K562 (cell line): ENCODE data around the gene CD79A. TPM values are rescaled to one million over a fixed set of nuclear protein-coding genes. Genes with fewer than 3 reads are reported as not detected.
A peak's percentile ranks its signal among the peaks of the same experiment; 100 is the strongest.

ENCODE experiments used
- BMI1 ChIP-seq: fragments of 150-350 bp; IDR thresholded peaks from 2 replicates; pipeline ENCODE4 v1.6.1; 2014; ENCODE audit warnings: low read length
- CTBP1 ChIP-seq: fragments of 450-650 bp; IDR thresholded peaks from 2 replicates; pipeline ENCODE4 v1.6.1; 2016; ENCODE audit warnings: borderline replicate concordance
- DPF2 ChIP-seq: fragments of 450-650 bp; IDR thresholded peaks from 2 replicates; pipeline ENCODE4 v1.6.1; 2016
- E4F1 ChIP-seq: fragments of 250-450 bp; sonication (Bioruptor Pico); IDR thresholded peaks from 2 replicates; pipeline ENCODE4 v1.5.0; 2021; ENCODE audit warnings: mild to moderate bottlenecking, borderline replicate concordance
- ELF1 ChIP-seq: fragments of 200-800 bp; sonication (Bioruptor generic); IDR thresholded peaks from 2 replicates; pipeline ENCODE4 v1.6.1; 2016; ENCODE audit warnings: missing genetic modification characterization, missing compliant biosample characterization
- EWSR1 ChIP-seq: fragments of 450-650 bp; IDR thresholded peaks from 2 replicates; pipeline ENCODE4 v1.6.1; 2018; ENCODE audit warnings: borderline replicate concordance, mild to moderate bottlenecking, low read depth, moderate library complexity; ENCODE audit not compliant: partially characterized antibody
- FOXK2 ChIP-seq, 2 experiments: fragments of 450-650 bp; IDR thresholded peaks in 1 of 2; conservative IDR thresholded peaks in 1 of 2; 2 replicates each; pipeline ENCODE4 v1.6.1; 2016; ENCODE audit warnings: low read depth in 2 of 2, mild to moderate bottlenecking in 1 of 2
- GMEB1 ChIP-seq: fragments of 250-450 bp; sonication (Bioruptor Pico); IDR thresholded peaks from 2 replicates; pipeline ENCODE4 v1.4.0; 2020; ENCODE audit warnings: mild to moderate bottlenecking
- HDAC1 ChIP-seq, 2 experiments: fragments of 450-650 bp; IDR thresholded peaks; 2 replicates each; pipeline ENCODE4 v1.6.1; 2016 to 2017; ENCODE audit warnings: inconsistent platforms in 1 of 2, mild to moderate bottlenecking in 1 of 2, moderate library complexity in 1 of 2
- JUND ChIP-seq, 2 experiments: IDR thresholded peaks; 2 replicates in 1 of 2; 3 replicates in 1 of 2; pipeline ENCODE4 v1.6.1; 2011; ENCODE audit warnings: borderline replicate concordance in 2 of 2, low read depth in 2 of 2, low read length in 2 of 2, improper control_type of control experiment in 1 of 2, missing biosample characterization in 1 of 2, missing genetic modification characterization in 1 of 2, missing genetic modification reagents in 1 of 2
- LEF1 ChIP-seq: fragments of 450-650 bp; IDR thresholded peaks from 2 replicates; pipeline ENCODE4 v1.6.1; 2016; ENCODE audit warnings: mild to moderate bottlenecking
- NRF1 ChIP-seq, 2 experiments: fragments of 450-650 bp; IDR thresholded peaks in 1 of 2; conservative IDR thresholded peaks in 1 of 2; 2 replicates each; pipeline ENCODE4 v1.6.1; 2014; ENCODE audit warnings: mild to moderate bottlenecking in 2 of 2
- POLR2A ChIP-seq: fragments of 450-650 bp; conservative IDR thresholded peaks from 2 replicates; pipeline ENCODE4 v1.6.1; 2016
- POLR2B ChIP-seq: fragments of 450-650 bp; IDR thresholded peaks from 2 replicates; pipeline ENCODE4 v1.6.1; 2018; ENCODE audit warnings: low read depth; ENCODE audit not compliant: partially characterized antibody
- PRPF4 ChIP-seq: fragments of 200-400 bp; formaldehyde crosslinking; IDR thresholded peaks from one replicate; pipeline ENCODE4 v1.6.1; 2017; ENCODE audit warnings: low read length, low read depth, mild to moderate bottlenecking; ENCODE audit not compliant: insufficient read depth, poor library complexity, severe bottlenecking
- SAP30 ChIP-seq: fragments of 200-600 bp; sonication (generic); IDR thresholded peaks from 2 replicates; pipeline ENCODE4 v1.6.1; 2012; ENCODE audit warnings: borderline replicate concordance, low read depth, mild to moderate bottlenecking, moderate library complexity, low read length, control low read depth, inconsistent platforms; ENCODE audit not compliant: insufficient read depth, poor library complexity, severe bottlenecking
- SMARCC2 ChIP-seq: fragments of 450-650 bp; IDR thresholded peaks from 2 replicates; pipeline ENCODE4 v1.6.1; 2017; ENCODE audit warnings: antibody characterized with exemption, moderate library complexity, mild to moderate bottlenecking, low read depth
- SNRNP70 ChIP-seq: fragments of 200-400 bp; formaldehyde crosslinking; optimal IDR thresholded peaks from 2 replicates; pipeline ENCODE3; 2017; ENCODE audit warnings: low read depth, low read length
- SPI1 ChIP-seq: IDR thresholded peaks from 2 replicates; pipeline ENCODE4 v1.6.1; 2011; ENCODE audit warnings: low read depth, low read length, control low read depth, borderline replicate concordance
- STAT5A ChIP-seq: IDR thresholded peaks from 2 replicates; pipeline ENCODE4 v1.6.1; 2012; ENCODE audit warnings: low read length, inconsistent platforms, borderline replicate concordance
- TOE1 ChIP-seq, 2 experiments: fragments of 450-650 bp in 1 of 2; sonication (generic) in 1 of 2; formaldehyde crosslinking in 1 of 2; IDR thresholded peaks; 2 replicates each; pipeline versions ENCODE4 v1.7.1 to v1.8.0; 2016 to 2022; ENCODE audit warnings: borderline replicate concordance in 2 of 2, mild to moderate bottlenecking in 2 of 2, antibody characterized with exemption in 1 of 2, inconsistent platforms in 1 of 2, low read depth in 1 of 2, missing genetic modification reagents in 1 of 2, moderate library complexity in 1 of 2
- ZNF24 ChIP-seq: fragments of 450-650 bp; IDR thresholded peaks from 2 replicates; pipeline ENCODE4 v1.6.1; 2016
- polyA plus RNA-seq, 8 experiments: library from polyadenylated mRNA; depleted of rRNA in 4 of 8; stranded (reverse) in 5 of 8; unstranded in 3 of 8; fragments of >200 nt; fragmentation: Nextera tagmentation in 2 of 8; fragmentation: Illumina TruSeq in 1 of 8; extraction: Ambion mirVana in 2 of 8; extraction: Trizol in 1 of 8; gene quantifications; 2 replicates each; pipeline versions ENCODE4 v1.2.1 to v1.2.3, GENCODE V29; 2011 to 2014; ENCODE audit warnings: inconsistent platforms in 1 of 8, missing spikeins in 1 of 8
- total RNA-seq, 7 experiments: library from RNA; depleted of rRNA in 6 of 7; stranded (reverse); fragments of >200 nt in 6 of 7; fragmentation: Illumina TruSeq in 2 of 7; extraction: Trizol in 2 of 7; gene quantifications; 2 replicates each; pipeline versions ENCODE4 v1.2.1 to v1.2.3, GENCODE V29; 2011 to 2021; ENCODE audit warnings: low replicate concordance in 1 of 7
- TF ChIP-seq, protein P1 (sequence below): fragments of 450-650 bp; IDR thresholded peaks from 2 replicates; pipeline ENCODE4 v1.6.1; 2016; ENCODE audit warnings: borderline replicate concordance

The CD79A gene
- total and polyA plus RNA-seq, 9 of the 15 experiments (the other 6 are each of a cell fraction or from before 2014, with no cell fraction given): 0.04 to 0.72 (median 0.17) TPM; not detected in 3

DNA sequence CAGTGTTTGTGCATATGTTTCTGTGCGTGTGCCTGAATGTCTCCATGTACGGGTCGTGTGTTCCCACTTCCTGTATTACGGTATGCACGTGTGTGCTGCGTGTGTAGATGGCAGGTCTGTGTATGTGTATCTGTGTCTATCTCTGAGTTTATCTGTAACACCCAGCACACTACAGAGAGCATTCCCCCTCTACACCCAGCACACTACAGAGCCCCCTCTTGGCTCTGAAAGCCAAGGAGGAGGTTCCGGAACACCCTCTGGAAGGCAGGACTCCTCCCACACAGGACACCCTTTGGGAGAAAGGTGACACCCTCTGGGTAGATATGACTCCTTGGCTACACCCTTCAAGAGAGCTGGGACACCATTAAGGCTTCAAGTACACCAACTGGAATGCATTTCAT lies 53.2 kb downstream of the CD79A start (continued):
- TF ChIP-seq JUND (IDR thresholded peaks at IDR 0.05; ENCODE audit: borderline replicate concordance, low read depth, low read length): peak; percentile 21; the same call in 1 of the 2 replicates
- TF ChIP-seq JUND (tag; IDR thresholded peaks at IDR 0.05; ENCODE audit: borderline replicate concordance, low read depth, low read length): no peak
- TF ChIP-seq BMI1: no peak
- 0 out of 4 replicates have a peak, but pooled peaks have one; percentile 13 to 26 for TF ChIP-seq NRF1 (conservative IDR thresholded peaks at IDR 0.05 in 1 of 2, IDR thresholded peaks at IDR 0.05 in 1 of 2)
- TF ChIP-seq, protein P1, sequence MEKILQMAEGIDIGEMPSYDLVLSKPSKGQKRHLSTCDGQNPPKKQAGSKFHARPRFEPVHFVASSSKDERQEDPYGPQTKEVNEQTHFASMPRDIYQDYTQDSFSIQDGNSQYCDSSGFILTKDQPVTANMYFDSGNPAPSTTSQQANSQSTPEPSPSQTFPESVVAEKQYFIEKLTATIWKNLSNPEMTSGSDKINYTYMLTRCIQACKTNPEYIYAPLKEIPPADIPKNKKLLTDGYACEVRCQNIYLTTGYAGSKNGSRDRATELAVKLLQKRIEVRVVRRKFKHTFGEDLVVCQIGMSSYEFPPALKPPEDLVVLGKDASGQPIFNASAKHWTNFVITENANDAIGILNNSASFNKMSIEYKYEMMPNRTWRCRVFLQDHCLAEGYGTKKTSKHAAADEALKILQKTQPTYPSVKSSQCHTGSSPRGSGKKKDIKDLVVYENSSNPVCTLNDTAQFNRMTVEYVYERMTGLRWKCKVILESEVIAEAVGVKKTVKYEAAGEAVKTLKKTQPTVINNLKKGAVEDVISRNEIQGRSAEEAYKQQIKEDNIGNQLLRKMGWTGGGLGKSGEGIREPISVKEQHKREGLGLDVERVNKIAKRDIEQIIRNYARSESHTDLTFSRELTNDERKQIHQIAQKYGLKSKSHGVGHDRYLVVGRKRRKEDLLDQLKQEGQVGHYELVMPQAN: peak; percentile 25; the same call in 1 of the 2 replicates
- TF ChIP-seq SPI1: peak; percentile 81
- TF ChIP-seq STAT5A: no peak
- no peak for TF ChIP-seq SNRNP70
- TF ChIP-seq ELF1 (tag): peak; percentile 57
- no peak for TF ChIP-seq PRPF4
- TF ChIP-seq ZNF24: no peak
- peak; percentile 14 for TF ChIP-seq SAP30
- no peak for TF ChIP-seq GMEB1 (CRISPR knock-in tag)
- peak; percentile 66; the same call in 1 of the 2 replicates for TF ChIP-seq DPF2
- TF ChIP-seq FOXK2 (conservative IDR thresholded peaks at IDR 0.05 in 1 of 2, IDR thresholded peaks at IDR 0.05 in 1 of 2; ENCODE audit: low read depth in 2 of 2): peak in 1 of 2 experiments; percentile 58; a peak in 2 of 4 replicates
- TF ChIP-seq LEF1: no peak
- TF ChIP-seq E4F1 (CRISPR knock-in tag): no peak
- TF ChIP-seq HDAC1 (IDR thresholded peaks at IDR 0.05): peak in 1 of 2 experiments; percentile 55; a peak in 2 of 4 replicates
- TF ChIP-seq POLR2B: peak; percentile 37
- TF ChIP-seq CTBP1: peak; percentile 37; the same call in 1 of the 2 replicates
- 0 out of 2 replicates have a peak, but pooled peaks have one; percentile 3 for TF ChIP-seq TOE1 (IDR thresholded peaks at IDR 0.05; ENCODE audit: borderline replicate concordance)
- no peak for TF ChIP-seq TOE1 (CRISPR knock-in tag; IDR thresholded peaks at IDR 0.05; ENCODE audit: borderline replicate concordance, low read depth)
- TF ChIP-seq POLR2A: peak; percentile 70
- no peak for TF ChIP-seq EWSR1
- TF ChIP-seq SMARCC2: no peak
